HG03280 (cell line): ENCODE data around the gene RNF182.
"Not testable (repeated sequence)": the region's sequence is repeated elsewhere in the genome, so short reads cannot be mapped to it uniquely, and the experiment has no call there.

ENCODE experiments used
- ATAC-seq: cut with Tn5 transposase; IDR thresholded peaks from one replicate; pipeline ENCODE4 v1.9.1; 2021; ENCODE audit warnings: mild to moderate bottlenecking, moderate library complexity; ENCODE audit not compliant: unreplicated experiment

The RNF182 gene

GRCh38 chr6:13916230-13916944 lies 8.4 kb upstream of the RNF182 start:
- no peak for ATAC-seq

- no peak for ATAC-seq
These were observed 7.6 kb upstream of the RNF182 start for GRCh38 chr6:13917141-13917540.

GRCh38 chr6:13918686-13919250 lies 6.0 kb upstream of the RNF182 start:
- ATAC-seq, result no peak

GRCh38 chr6:13919861-13920260 lies 4.9 kb upstream of the RNF182 start:
- ATAC-seq, result no peak

GRCh38 chr6:13920552-13920951 lies 4.2 kb upstream of the RNF182 start:
- ATAC-seq, result no peak

GRCh38 chr6:13922750-13923149 lies 2.0 kb upstream of the RNF182 start:
- no peak for ATAC-seq

GRCh38 chr6:13923527-13924145 lies 1.1 kb upstream of the RNF182 start:
- ATAC-seq, result no peak

GRCh38 chr6:13924146-13924948 lies 405 bp upstream of the RNF182 start:
- ATAC-seq, result no peak

GRCh38 chr6:13926378-13926777 lies 1.6 kb downstream of the RNF182 start:
- no peak for ATAC-seq

- no peak for ATAC-seq
These were observed 2.5 kb downstream of the RNF182 start for GRCh38 chr6:13927203-13927602.

- ATAC-seq, result no peak
These were observed 4.4 kb downstream of the RNF182 start for GRCh38 chr6:13929196-13929595.

GRCh38 chr6:13931797-13932402 lies 7.1 kb downstream of the RNF182 start:
- ATAC-seq, result no peak

GRCh38 chr6:13932785-13933184 lies 8.0 kb downstream of the RNF182 start:
- no peak for ATAC-seq

- no peak for ATAC-seq
These were observed 10.0 kb downstream of the RNF182 start for GRCh38 chr6:13934721-13935120.

GRCh38 chr6:13935190-13935880 lies 10.6 kb downstream of the RNF182 start:
- no peak for ATAC-seq

GRCh38 chr6:13935881-13936261 lies 11.1 kb downstream of the RNF182 start:
- ATAC-seq, result not testable (repeated sequence)

- no peak for ATAC-seq
These were observed 17.1 kb downstream of the RNF182 start for GRCh38 chr6:13941902-13942301.

GRCh38 chr6:13943943-13944342 lies 19.2 kb downstream of the RNF182 start:
- no peak for ATAC-seq

GRCh38 chr6:13946506-13946905 lies 21.8 kb downstream of the RNF182 start:
- ATAC-seq, result no peak

- ATAC-seq, result no peak
These were observed 22.9 kb downstream of the RNF182 start for GRCh38 chr6:13947611-13948178.
